ENCODE results near the gene ASL. TPM values are rescaled to one million over a fixed set of nuclear protein-coding genes. Genes with fewer than 3 reads are reported as not detected.
A peak's percentile ranks its signal among the peaks of the same experiment; 100 is the strongest.
"Not testable (repeated sequence)": the region's sequence is repeated elsewhere in the genome, so short reads cannot be mapped to it uniquely, and the experiment has no call there.

Gene ASL
- total RNA-seq, 2 donors from 2014 or later: 63.1 to 68.3 TPM

- no peaks in the 10 kb centered on the region for H3K27me3 Mint-ChIP-seq
- DNase-seq (ENCODE audit: low spot score) (no peak), ATAC-seq (no peak)
- H3K9me3 Mint-ChIP-seq: no peaks in the 10 kb centered on the region
- no peak overlapping the region for H3K27ac Mint-ChIP-seq
- H3K36me3 Mint-ChIP-seq: no peaks in the 10 kb centered on the region
- H3K4me1 Mint-ChIP-seq (ENCODE audit: low read depth in 2 of 2): peaks cover 0 to 2% of the 10 kb centered on the region in 2 donors
- H3K4me3 Mint-ChIP-seq: no peak overlapping the region
Observed at GRCh38 chr7:66050990-66051448, 24.6 kb upstream of the ASL start.

- no peak for ATAC-seq
- H3K36me3 Mint-ChIP-seq: no peaks in the 10 kb centered on the region
- no peak overlapping the region for H3K4me3 Mint-ChIP-seq
- no peak for DNase-seq (ENCODE audit: low spot score)
- H3K9me3 Mint-ChIP-seq: no peaks in the 10 kb centered on the region
- H3K4me1 Mint-ChIP-seq (ENCODE audit: low read depth in 2 of 2): peaks cover 0 to 2% of the 10 kb centered on the region in 2 donors
- no peaks in the 10 kb centered on the region for H3K27me3 Mint-ChIP-seq
- no peak overlapping the region for H3K27ac Mint-ChIP-seq
Observed at GRCh38 chr7:66052447-66052846, 23.2 kb upstream of the ASL start.

DNA sequence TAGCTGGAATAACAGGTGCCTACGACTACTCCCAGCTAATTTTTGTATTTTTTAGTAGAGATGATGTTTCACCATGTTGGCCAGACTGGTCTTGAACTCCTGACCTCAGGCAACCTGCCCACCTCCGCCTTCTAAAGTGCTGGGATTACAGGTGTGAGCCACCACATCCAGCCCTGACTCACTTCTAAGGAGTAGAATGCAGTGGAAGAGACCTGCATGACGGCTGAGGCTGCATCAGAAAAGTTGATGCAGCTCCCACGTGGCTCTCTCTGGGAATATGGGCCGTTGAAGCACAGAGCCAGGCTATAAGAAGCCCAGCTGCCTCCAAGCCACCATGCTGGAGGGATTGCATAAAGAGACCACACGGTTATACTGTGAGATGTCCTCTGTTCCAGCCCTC, 21.6 kb upstream of the ASL start:
- Mint-ChIP-seq H3K9me3 (no peaks in the 10 kb centered on the region), H3K4me1 (ENCODE audit: low read depth in 2 of 2) (peaks cover 0 to 2% of the 10 kb centered on the region in 2 donors), H3K27ac (no peak overlapping the region), H3K36me3 (no peaks in the 10 kb centered on the region), H3K27me3 (no peaks in the 10 kb centered on the region), H3K4me3 (no peak overlapping the region)
- ATAC-seq (no peak), DNase-seq (ENCODE audit: low spot score) (no peak)

GRCh38 chr7:66055321-66055956, 20.2 kb upstream of the ASL start:
- no peak overlapping the region for H3K4me3 Mint-ChIP-seq
- DNase-seq (ENCODE audit: low spot score) (no peak), ATAC-seq (peak in 1 of 2 donors; percentile 58)
- H3K9me3 Mint-ChIP-seq: no peaks in the 10 kb centered on the region
- peaks cover 0 to 2% of the 10 kb centered on the region in 2 donors for H3K4me1 Mint-ChIP-seq (ENCODE audit: low read depth in 2 of 2)
- H3K27me3 Mint-ChIP-seq: no peaks in the 10 kb centered on the region
- no peaks in the 10 kb centered on the region for H3K36me3 Mint-ChIP-seq
- peak overlapping the region in 1 of 2 donors; percentile 6 for H3K27ac Mint-ChIP-seq

DNA sequence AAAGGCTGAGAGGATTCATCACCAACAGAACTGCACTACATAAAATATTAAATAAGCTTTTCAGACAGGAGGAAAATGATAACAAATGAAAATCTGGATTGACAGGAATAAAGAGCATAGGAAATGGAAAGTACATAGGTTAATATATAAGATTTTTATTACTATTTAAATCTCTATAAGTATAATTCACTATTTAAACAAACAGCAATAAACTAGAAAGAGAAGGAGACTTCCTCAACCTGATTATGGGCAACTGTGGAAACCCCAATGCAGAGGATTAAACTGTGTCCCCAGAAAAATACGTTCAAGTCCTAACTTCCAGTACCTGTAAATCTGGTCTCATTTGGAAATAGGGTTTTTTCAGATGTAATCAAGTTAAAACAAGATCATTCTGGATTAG, 14.8 kb upstream of the ASL start:
- no peak for ATAC-seq

GRCh38 chr7:66069732-66070131, 5.9 kb upstream of the ASL start:
- peaks cover 0 to 4% of the 10 kb centered on the region in 2 donors for H3K27me3 Mint-ChIP-seq
- H3K4me3 Mint-ChIP-seq: no peak overlapping the region
- ATAC-seq (no peak), DNase-seq (ENCODE audit: low spot score) (no peak)
- H3K9me3 Mint-ChIP-seq: no peaks in the 10 kb centered on the region
- no peak overlapping the region for H3K27ac Mint-ChIP-seq
- H3K4me1 Mint-ChIP-seq (ENCODE audit: low read depth in 2 of 2): peaks cover 0 to 4% of the 10 kb centered on the region in 2 donors
- H3K36me3 Mint-ChIP-seq: no peaks in the 10 kb centered on the region

More for the DNA sequence above, 14.8 kb upstream of the ASL start:
- Mint-ChIP-seq H3K27ac (no peak overlapping the region), H3K4me3 (no peak overlapping the region), H3K4me1 (ENCODE audit: low read depth in 2 of 2) (no peaks in the 10 kb centered on the region), H3K9me3 (no peaks in the 10 kb centered on the region), H3K36me3 (no peaks in the 10 kb centered on the region), H3K27me3 (no peaks in the 10 kb centered on the region)
- no peak for DNase-seq (ENCODE audit: low spot score)

DNA sequence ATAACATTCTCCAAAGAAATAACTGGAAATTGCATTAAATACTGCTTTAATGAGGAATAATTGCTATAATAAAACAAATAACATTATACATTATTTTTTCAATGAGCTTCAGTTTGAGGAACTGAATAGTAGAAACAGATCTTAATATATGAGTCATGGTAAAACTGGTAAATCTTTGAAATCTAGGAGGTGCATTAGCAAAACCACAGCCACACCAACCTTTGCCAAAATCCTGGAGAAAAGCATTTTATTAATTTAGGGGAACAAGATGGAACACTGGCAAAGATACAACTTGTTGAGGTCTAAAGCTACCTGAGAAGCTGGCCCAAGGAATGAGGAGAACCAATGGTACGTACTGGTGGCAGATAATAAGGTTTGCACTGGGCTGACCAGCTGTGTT, 5.4 kb upstream of the ASL start:
- H3K9me3 Mint-ChIP-seq: no peaks in the 10 kb centered on the region
- no peaks in the 10 kb centered on the region for H3K36me3 Mint-ChIP-seq
- H3K4me1 Mint-ChIP-seq (ENCODE audit: low read depth in 2 of 2): peaks cover under 1 to 5% of the 10 kb centered on the region in 2 donors
- no peak overlapping the region for H3K4me3 Mint-ChIP-seq
- no peak for DNase-seq (ENCODE audit: low spot score)
- no peak for ATAC-seq
- H3K27me3 Mint-ChIP-seq: peaks cover 0 to 4% of the 10 kb centered on the region in 2 donors
- H3K27ac Mint-ChIP-seq: no peak overlapping the region

GRCh38 chr7:66072208-66072607, 3.4 kb upstream of the ASL start:
- DNase-seq (ENCODE audit: low spot score); H3K27me3 Mint-ChIP-seq; H3K27ac Mint-ChIP-seq; ATAC-seq; H3K4me3 Mint-ChIP-seq; H3K36me3 Mint-ChIP-seq; H3K9me3 Mint-ChIP-seq: not testable (repeated sequence)
- H3K4me1 Mint-ChIP-seq (ENCODE audit: low read depth in 2 of 2): peaks cover 10 to 13% of the 10 kb centered on the region in 2 donors

DNA sequence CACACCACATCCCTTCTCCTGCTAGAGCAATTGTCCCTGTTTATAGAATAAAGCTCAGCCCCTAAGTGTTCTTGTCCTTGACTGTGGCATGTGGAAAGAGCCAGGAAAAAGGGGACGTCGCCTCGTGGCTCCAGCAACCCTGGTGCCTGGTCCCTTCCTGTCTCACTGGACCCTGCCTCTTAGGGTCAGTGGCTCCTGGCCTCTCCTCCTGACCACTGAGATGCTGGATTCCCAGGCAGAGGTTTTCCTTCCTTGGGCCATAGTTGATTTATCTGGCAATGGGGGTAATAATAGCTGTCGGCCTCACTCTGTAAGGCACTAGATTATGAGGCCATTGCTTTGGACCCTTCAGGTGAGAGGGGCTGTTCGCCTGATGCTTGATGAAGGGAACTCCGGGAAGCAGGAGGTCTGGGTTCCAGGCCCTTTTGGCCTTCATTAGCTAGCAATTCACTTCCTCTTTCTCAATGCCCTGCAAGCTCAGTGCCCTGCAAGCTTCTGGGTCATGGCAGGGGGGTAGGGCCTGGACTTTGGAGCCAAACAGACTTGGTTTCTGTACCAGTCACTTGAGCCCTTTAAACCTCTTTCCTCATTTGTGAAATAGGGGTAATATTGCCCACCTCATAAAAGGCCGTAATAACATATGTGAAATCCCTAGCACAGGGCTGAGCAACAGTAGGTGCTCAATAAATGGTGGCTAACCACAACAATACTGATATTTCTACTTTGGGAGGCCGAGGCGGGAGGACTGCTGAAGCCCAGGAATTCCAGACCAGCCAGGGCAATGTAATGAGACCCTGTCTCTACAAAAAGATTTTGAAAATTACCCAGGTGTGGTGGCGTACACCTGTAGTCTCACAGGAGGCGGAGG, 1.1 kb downstream of the ASL start:
- no peaks in the 10 kb centered on the region for H3K36me3 Mint-ChIP-seq
- peak overlapping the region; percentile 93 for H3K4me3 Mint-ChIP-seq
- DNase-seq (ENCODE audit: low spot score) (no peak), ATAC-seq (no peak)
- no peaks in the 10 kb centered on the region for H3K9me3 Mint-ChIP-seq
- no peaks in the 10 kb centered on the region for H3K27me3 Mint-ChIP-seq
- peak overlapping the region; percentile 75 to 90 for H3K27ac Mint-ChIP-seq
- H3K4me1 Mint-ChIP-seq (ENCODE audit: low read depth in 2 of 2): peaks cover 14 to 20% of the 10 kb centered on the region in 2 donors

DNA sequence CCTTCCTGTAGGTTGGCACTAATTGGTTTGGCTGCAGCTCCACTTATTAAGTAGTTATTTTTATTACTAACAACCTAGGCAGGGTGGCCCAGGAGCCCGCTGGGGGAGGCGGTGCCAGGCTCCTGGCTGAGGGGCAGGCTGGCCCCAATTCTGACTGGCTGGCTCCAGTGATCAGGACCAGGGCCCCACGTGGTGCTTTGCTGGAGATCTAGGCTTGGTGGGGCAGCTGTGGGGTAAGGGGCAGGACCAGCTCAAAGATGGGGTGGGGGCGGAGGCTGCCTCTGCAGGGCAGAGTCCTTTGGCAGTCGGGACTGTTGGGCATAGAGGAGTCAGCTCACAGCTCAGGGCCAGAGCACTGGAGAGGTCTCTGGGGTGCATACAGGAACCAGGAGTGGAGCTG, 2.4 kb downstream of the ASL start:
- no peak overlapping the region for H3K4me3 Mint-ChIP-seq
- ATAC-seq: no peak
- H3K27ac Mint-ChIP-seq: no peak overlapping the region

DNA sequence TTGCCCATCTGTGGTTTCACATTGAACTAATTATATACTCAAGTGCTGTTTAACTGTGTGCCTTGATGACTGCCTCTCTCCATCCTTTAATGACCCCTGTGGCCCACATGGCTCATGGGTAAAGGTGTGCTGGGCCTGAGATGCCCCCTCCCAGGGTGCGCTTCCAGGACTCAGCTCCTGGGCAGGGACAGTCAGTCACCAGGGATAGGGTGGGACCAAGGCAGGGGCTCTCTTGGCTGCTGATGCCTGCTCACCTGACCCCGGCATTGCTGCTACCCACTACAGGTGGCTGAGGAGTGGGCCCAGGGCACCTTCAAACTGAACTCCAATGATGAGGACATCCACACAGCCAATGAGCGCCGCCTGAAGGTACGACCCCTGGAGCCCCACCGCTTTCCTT, 6.5 kb downstream of the ASL start:
- Mint-ChIP-seq H3K36me3 (no peaks in the 10 kb centered on the region), H3K9me3 (no peaks in the 10 kb centered on the region), H3K27ac (no peak overlapping the region), H3K27me3 (no peaks in the 10 kb centered on the region), H3K4me3 (no peak overlapping the region), H3K4me1 (ENCODE audit: low read depth in 2 of 2) (peaks cover 6 to 8% of the 10 kb centered on the region in 2 donors)
- ATAC-seq (peak; percentile 11 to 12), DNase-seq (ENCODE audit: low spot score) (no peak)

More for the DNA sequence above, 2.4 kb downstream of the ASL start:
- Mint-ChIP-seq H3K9me3 (no peaks in the 10 kb centered on the region), H3K27me3 (no peaks in the 10 kb centered on the region), H3K36me3 (no peaks in the 10 kb centered on the region), H3K4me1 (ENCODE audit: low read depth in 2 of 2) (peaks cover 16 to 20% of the 10 kb centered on the region in 2 donors)
- no peak for DNase-seq (ENCODE audit: low spot score)

DNA sequence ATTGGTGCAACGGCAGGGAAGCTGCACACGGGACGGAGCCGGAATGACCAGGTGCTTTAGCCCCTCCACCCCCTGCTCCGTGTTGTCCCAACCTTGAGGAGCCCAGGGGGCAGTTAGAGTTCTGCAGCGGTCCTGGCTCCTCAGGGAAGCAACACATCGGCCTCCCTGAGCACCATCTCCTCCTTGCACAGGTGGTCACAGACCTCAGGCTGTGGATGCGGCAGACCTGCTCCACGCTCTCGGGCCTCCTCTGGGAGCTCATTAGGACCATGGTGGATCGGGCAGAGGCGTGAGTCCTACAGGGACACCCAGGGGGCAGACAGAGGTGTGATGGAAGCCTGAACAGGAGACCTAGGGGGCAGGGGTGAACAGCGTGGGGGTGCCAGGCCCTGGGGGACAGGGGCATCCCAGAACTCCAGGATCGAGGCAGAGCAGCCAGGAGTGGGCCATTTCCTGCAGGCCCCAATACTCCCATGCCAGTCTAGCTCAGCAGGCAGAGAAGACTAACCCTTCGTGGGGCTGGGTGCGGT, 7.3 kb downstream of the ASL start:
- Mint-ChIP-seq H3K9me3 (no peaks in the 10 kb centered on the region), H3K4me3 (no peak overlapping the region), H3K27me3 (no peaks in the 10 kb centered on the region), H3K27ac (no peak overlapping the region), H3K4me1 (ENCODE audit: low read depth in 2 of 2) (peaks cover 0 to 2% of the 10 kb centered on the region in 2 donors), H3K36me3 (no peaks in the 10 kb centered on the region)
- ATAC-seq (peak in 1 of 2 donors; percentile 15), DNase-seq (ENCODE audit: low spot score) (no peak)

- Mint-ChIP-seq H3K9me3 (no peaks in the 10 kb centered on the region), H3K36me3 (no peaks in the 10 kb centered on the region), H3K4me1 (ENCODE audit: low read depth in 2 of 2) (peaks cover 0 to 2% of the 10 kb centered on the region in 2 donors), H3K4me3 (no peak overlapping the region), H3K27ac (no peak overlapping the region), H3K27me3 (no peaks in the 10 kb centered on the region)
- ATAC-seq (no peak), DNase-seq (ENCODE audit: low spot score) (no peak)
Observed at GRCh38 chr7:66083677-66084076, 8.1 kb downstream of the ASL start.
